H9 (cell line): ENCODE results near the gene NR5A1. TPM values are rescaled to one million over a fixed set of nuclear protein-coding genes. Genes with fewer than 3 reads are reported as not detected.

Source experiments
- DNase-seq: peaks from one replicate; pipeline ENCODE4 v3.0.0-alpha.2; 2017
- H2AFZ ChIP-seq: one replicate; pipeline ENCODE4 v1.6.1; 2013; ENCODE audit warnings: mild to moderate bottlenecking, low read length, control low read depth, moderate library complexity
- H2AK5ac ChIP-seq: 2 replicates; pipeline ENCODE4 v1.6.1; 2013; ENCODE audit warnings: low read length, control low read depth, mixed read lengths; ENCODE audit not compliant: insufficient read length
- H2BK120ac ChIP-seq: one replicate; pipeline ENCODE4 v1.6.1; 2013; ENCODE audit warnings: low read depth, mild to moderate bottlenecking, low read length, control low read depth, inconsistent platforms; ENCODE audit not compliant: poor library complexity, severe bottlenecking
- H2BK12ac ChIP-seq: 2 replicates; pipeline ENCODE4 v1.6.1; 2013; ENCODE audit warnings: low read length, control low read depth, mixed read lengths, low read depth; ENCODE audit not compliant: insufficient read length
- H2BK15ac ChIP-seq: 2 replicates; pipeline ENCODE4 v1.6.1; 2013; ENCODE audit warnings: low read depth, low read length, control low read depth
- H2BK20ac ChIP-seq: one replicate; pipeline ENCODE4 v1.6.1; 2013; ENCODE audit warnings: low read depth, mild to moderate bottlenecking, low read length, control low read depth, inconsistent platforms; ENCODE audit not compliant: poor library complexity, severe bottlenecking
- H2BK5ac ChIP-seq: 2 replicates; pipeline ENCODE4 v1.6.1; 2013; ENCODE audit warnings: low read length, control low read depth, mixed read lengths; ENCODE audit not compliant: insufficient read length
- H3K14ac ChIP-seq: 2 replicates; pipeline ENCODE4 v1.6.1; 2013; ENCODE audit warnings: low read length, control low read depth; ENCODE audit not compliant: insufficient read depth
- H3K18ac ChIP-seq: 2 replicates; pipeline ENCODE4 v1.6.1; 2013; ENCODE audit warnings: low read depth, mild to moderate bottlenecking, mixed read lengths, low read length, control low read depth; ENCODE audit not compliant: insufficient read length
- H3K23ac ChIP-seq: 2 replicates; pipeline ENCODE4 v1.6.1; 2013; ENCODE audit warnings: low read length, control low read depth, mixed read lengths, low read depth; ENCODE audit not compliant: insufficient read length
- H3K23me2 ChIP-seq: 2 replicates; pipeline ENCODE4 v1.6.1; 2013; ENCODE audit warnings: low read depth, mild to moderate bottlenecking, mixed read lengths, low read length, control low read depth; ENCODE audit not compliant: insufficient read length, poor library complexity, severe bottlenecking
- H3K27ac ChIP-seq: 2 replicates; pipeline ENCODE4 v1.5.1; 2013; ENCODE audit warnings: low read length, control low read depth, mixed read lengths, low read depth; ENCODE audit not compliant: insufficient read length
- H3K27me3 ChIP-seq: 2 replicates; pipeline ENCODE4 v1.6.1; 2013; ENCODE audit warnings: low read length, control low read depth, inconsistent platforms; ENCODE audit not compliant: insufficient read depth
- H3K4ac ChIP-seq: 2 replicates; pipeline ENCODE4 v1.6.1; 2013; ENCODE audit warnings: low read depth, mild to moderate bottlenecking, control low read depth, inconsistent platforms, low read length, moderate library complexity
- H3K4me1 ChIP-seq: 2 replicates; pipeline ENCODE4 v1.6.1; 2013; ENCODE audit warnings: low read length, control low read depth, inconsistent platforms; ENCODE audit not compliant: insufficient read depth
- H3K4me2 ChIP-seq: 2 replicates; pipeline ENCODE4 v1.6.1; 2013; ENCODE audit warnings: low read length, control low read depth, mixed read lengths; ENCODE audit not compliant: insufficient read length, insufficient read depth
- H3K56ac ChIP-seq: 2 replicates; pipeline ENCODE4 v1.6.1; 2013; ENCODE audit warnings: low read depth, mild to moderate bottlenecking, mixed read lengths, low read length, control low read depth; ENCODE audit not compliant: insufficient read length
- H3K79me1 ChIP-seq: 2 replicates; pipeline ENCODE4 v1.6.1; 2013; ENCODE audit warnings: low read depth, mild to moderate bottlenecking, moderate library complexity, low read length, control low read depth, inconsistent platforms; ENCODE audit not compliant: insufficient read depth, poor library complexity, severe bottlenecking
- H3K79me2 ChIP-seq: 2 replicates; pipeline ENCODE4 v1.6.1; 2013; ENCODE audit warnings: low read length, control low read depth, inconsistent platforms; ENCODE audit not compliant: insufficient read depth
- H3K9ac ChIP-seq: 2 replicates; pipeline ENCODE4 v1.6.1; 2013; ENCODE audit warnings: low read length, control low read depth, mixed read lengths; ENCODE audit not compliant: insufficient read length; ENCODE audit errors: extremely low read depth
- H3K9me3 ChIP-seq: one replicate; pipeline ENCODE4 v1.6.1; 2013; ENCODE audit warnings: low read depth, low read length, inconsistent platforms; ENCODE audit not compliant: control insufficient read depth
- H3T11ph ChIP-seq: one replicate; pipeline ENCODE4 v1.6.1; 2013; ENCODE audit warnings: mild to moderate bottlenecking, low read length, control low read depth, inconsistent platforms
- H4K20me1 ChIP-seq: one replicate; pipeline ENCODE4 v1.6.1; 2013; ENCODE audit not compliant: control insufficient read depth, insufficient read length, insufficient read depth
- H4K5ac ChIP-seq: 2 replicates; pipeline ENCODE4 v1.6.1; 2013; ENCODE audit warnings: low read depth, mild to moderate bottlenecking, mixed read lengths, low read length, control low read depth; ENCODE audit not compliant: insufficient read length
- H4K8ac ChIP-seq: replicated peaks from 2 replicates; pipeline ENCODE4 v1.6.1; 2013; ENCODE audit warnings: low read length, control low read depth, mixed read lengths, low read depth; ENCODE audit not compliant: insufficient read length
- H4K91ac ChIP-seq: 2 replicates; pipeline ENCODE4 v1.6.1; 2013; ENCODE audit warnings: low read depth, mild to moderate bottlenecking, moderate library complexity, mixed read lengths, low read length, control low read depth; ENCODE audit not compliant: insufficient read length
- H3K27ac Mint-ChIP-seq, 3 experiments: 2 replicates in 2 of 3; 3 replicates in 1 of 3; pipeline ENCODE4 v1.8.0; 2020 to 2021; ENCODE audit warnings: mixed read lengths in 3 of 3, mild to moderate bottlenecking in 1 of 3, moderate library complexity in 1 of 3
- H3K27me3 Mint-ChIP-seq: 2 replicates; pipeline ENCODE4 v1.8.0; 2021; ENCODE audit warnings: low read depth, mild to moderate bottlenecking, moderate library complexity, mixed read lengths
- H3K36me3 Mint-ChIP-seq, 3 experiments: 2 replicates in 2 of 3; 3 replicates in 1 of 3; pipeline ENCODE4 v1.8.0; 2020 to 2021; ENCODE audit warnings: low read depth in 3 of 3, mixed read lengths in 3 of 3; ENCODE audit not compliant: insufficient read depth in 1 of 3
- H3K4me1 Mint-ChIP-seq, 2 experiments: 2 replicates each; pipeline ENCODE4 v1.8.0; 2020; ENCODE audit warnings: mixed read lengths in 2 of 2
- H3K4me3 Mint-ChIP-seq, 2 experiments: 2 replicates in 1 of 2; 3 replicates in 1 of 2; pipeline ENCODE4 v1.8.0; 2020 to 2021; ENCODE audit warnings: mild to moderate bottlenecking in 2 of 2, mixed read lengths in 2 of 2, moderate library complexity in 1 of 2
- H3K9me3 Mint-ChIP-seq, 2 experiments: 2 replicates in 1 of 2; 3 replicates in 1 of 2; pipeline ENCODE4 v1.8.0; 2020; ENCODE audit warnings: mild to moderate bottlenecking in 2 of 2, mixed read lengths in 2 of 2, moderate library complexity in 1 of 2
- CTCF ChIP-seq: fragments of 200-600 bp; sonication (generic); conservative IDR thresholded peaks from 3 replicates; pipeline ENCODE4 v1.8.0; 2021; ENCODE audit warnings: antibody characterized with exemption, mild to moderate bottlenecking
- WGBS: extraction: QIAGEN DNeasy Blood & Tissue Kit; methylation state at CpG from one replicate; pipeline ENCODE4 v1.1.7; 2013; ENCODE audit warnings: missing lambda C conversion rate, low lambda C conversion rate, mixed read lengths; ENCODE audit not compliant: insufficient read length; ENCODE audit errors: extremely low coverage; 5-methylcytosine and 5-hydroxymethylcytosine counted together
- total RNA-seq: library from RNA; stranded (reverse); gene quantifications from 2 replicates; pipeline ENCODE4 v1.2.1, GENCODE V29; 2021

The NR5A1 gene
- total RNA-seq, 1 experiment from 2014 or later: 0.37 TPM

GRCh38 chr9:124500028-124500795 lies 7.0 kb downstream of the NR5A1 start:
- H3K9me3 ChIP-seq: no peaks in the 10 kb centered on the region
- no peak overlapping the region for H3K4me3 Mint-ChIP-seq
- H3K79me2 ChIP-seq: no peaks in the 10 kb centered on the region
- no peak overlapping the region for H4K5ac ChIP-seq
- no peak for TF ChIP-seq CTCF
- H3T11ph ChIP-seq: no peak overlapping the region
- no peak overlapping the region for H3K14ac ChIP-seq
- H4K8ac ChIP-seq: no peak overlapping the region
- H2AK5ac ChIP-seq: no peak overlapping the region
- peaks cover 2% of the 10 kb centered on the region; the same call in 1 of the 2 replicates for H3K4me1 ChIP-seq
- no peaks in the 10 kb centered on the region for H3K79me1 ChIP-seq
- H3K56ac ChIP-seq: no peak overlapping the region
- peaks cover 31% of the 10 kb centered on the region for H3K27me3 ChIP-seq
- H3K36me3 Mint-ChIP-seq: no peaks in the 10 kb centered on the region
- H3K27ac Mint-ChIP-seq: no peak overlapping the region
- DNase-seq: no peak
- H3K27ac ChIP-seq: no peak overlapping the region
- H2AFZ ChIP-seq: no peak overlapping the region
- H3K27me3 Mint-ChIP-seq: peaks cover 56% of the 10 kb centered on the region
- peaks cover 6% of the 10 kb centered on the region for H3K23me2 ChIP-seq
- no peaks in the 10 kb centered on the region for H4K20me1 ChIP-seq
- no peak overlapping the region for H3K18ac ChIP-seq
- H3K23ac ChIP-seq: no peak overlapping the region
- no peak overlapping the region for H3K4me2 ChIP-seq
- no peak overlapping the region for H2BK15ac ChIP-seq
- no CpG with 5 or more reads among the region's 40 CpGs for WGBS
- peaks cover 0 to 5% of the 10 kb centered on the region in 2 experiments; a peak in 3 of 5 replicates for H3K9me3 Mint-ChIP-seq
- no peak overlapping the region for H4K91ac ChIP-seq
- no peak overlapping the region for H2BK5ac ChIP-seq
- peaks cover 4 to 34% of the 10 kb centered on the region in 2 experiments; a peak in 3 of 4 replicates for H3K4me1 Mint-ChIP-seq
- H2BK20ac ChIP-seq: no peak overlapping the region
- H2BK12ac ChIP-seq: no peak overlapping the region
- H3K9ac ChIP-seq: no peak overlapping the region
- no peak overlapping the region for H2BK120ac ChIP-seq
- H3K4ac ChIP-seq: no peak overlapping the region
